Measurements from ENCODE around the gene PGF. TPM values are rescaled to one million over a fixed set of nuclear protein-coding genes. Genes with fewer than 3 reads are reported as not detected.

The PGF gene
- total RNA-seq, 4 donors from 2014 or later: 9.7 to 10.5 (median 10.1) TPM; not detected in 1

- peaks cover 6 to 16% (median 11%) of the 10 kb centered on the region in 4 donors for H3K4me1 ChIP-seq
- 50 to 57% methylated on average over 2 to 10 of the region's 10 CpGs for WGBS, 2 donors (ENCODE audit: low coverage in 1 of 2)
- H3K27me3 ChIP-seq: no peaks in the 10 kb centered on the region
- in situ Hi-C loops (cut with MboI; ENCODE audit: low pct_ligation_motif_present in 1 of 4, low pct_unique_long_range_greater_than_20kb in 1 of 4, low sequenced_read_pairs in 3 of 4): no loop called here
- no peaks in the 10 kb centered on the region for H3K9me3 ChIP-seq
- no peak for DNase-seq
- intact Hi-C loops (cut with DNase I; ENCODE audit: low total_unique reads): no loop called here
- no peak for TF ChIP-seq CTCF (IDR thresholded peaks at IDR 0.05)
- TF ChIP-seq POLR2AphosphoS5 (IDR thresholded peaks at IDR 0.05): no peak
- TF ChIP-seq POLR2A (IDR thresholded peaks at IDR 0.05): no peak
- TF ChIP-seq EP300 (IDR thresholded peaks at IDR 0.05; ENCODE audit: low read depth): no peak
- H3K36me3 ChIP-seq: peaks cover 0 to 52% (median 22%) of the 10 kb centered on the region in 4 donors
- H3K4me3 ChIP-seq: no peak overlapping the region
- no peak overlapping the region for H3K27ac ChIP-seq
Observed at GRCh38 chr14:74902941-74903705, 52.3 kb downstream of the PGF start.

- H3K9me3 ChIP-seq: no peaks in the 10 kb centered on the region
- no peak overlapping the region for H3K4me3 ChIP-seq
- no peak overlapping the region for H3K27ac ChIP-seq
- WGBS, 2 donors (ENCODE audit: low coverage in 1 of 2): 72% methylated on average over 5 of the region's 5 CpGs; no CpG with 5 or more reads in 1 of the 2 donors
- intact Hi-C loops (cut with DNase I; ENCODE audit: low total_unique reads): no loop called here
- H3K4me1 ChIP-seq: no peaks in the 10 kb centered on the region
- H3K36me3 ChIP-seq: peaks cover 0 to 95% (median 40%) of the 10 kb centered on the region in 4 donors
- in situ Hi-C loops (cut with MboI; ENCODE audit: low pct_ligation_motif_present in 1 of 4, low pct_unique_long_range_greater_than_20kb in 1 of 4, low sequenced_read_pairs in 3 of 4): no loop called here
- TF ChIP-seq POLR2AphosphoS5 (IDR thresholded peaks at IDR 0.05) (no peak), CTCF (IDR thresholded peaks at IDR 0.05) (no peak), EP300 (IDR thresholded peaks at IDR 0.05; ENCODE audit: low read depth) (no peak), POLR2A (IDR thresholded peaks at IDR 0.05) (no peak)
- DNase-seq: no peak
- no peaks in the 10 kb centered on the region for H3K27me3 ChIP-seq
Observed at GRCh38 chr14:74898694-74899093, 56.7 kb downstream of the PGF start.

- Histone ChIP-seq H3K4me3 (no peak overlapping the region), H3K36me3 (peaks cover 2 to 99% (median 43%) of the 10 kb centered on the region in 4 donors), H3K4me1 (no peaks in the 10 kb centered on the region), H3K27ac (no peak overlapping the region), H3K9me3 (no peaks in the 10 kb centered on the region), H3K27me3 (no peaks in the 10 kb centered on the region)
- 88% methylated on average over 2 of the region's 2 CpGs; no CpG with 5 or more reads in 1 of the 2 donors for WGBS, 2 donors (ENCODE audit: low coverage in 1 of 2)
- TF ChIP-seq POLR2AphosphoS5 (IDR thresholded peaks at IDR 0.05) (no peak), CTCF (IDR thresholded peaks at IDR 0.05) (no peak), POLR2A (IDR thresholded peaks at IDR 0.05) (no peak), EP300 (IDR thresholded peaks at IDR 0.05; ENCODE audit: low read depth) (no peak)
- intact Hi-C loops (cut with DNase I; ENCODE audit: low total_unique reads): no loop called here
- in situ Hi-C loops (cut with MboI; ENCODE audit: low pct_ligation_motif_present in 1 of 4, low pct_unique_long_range_greater_than_20kb in 1 of 4, low sequenced_read_pairs in 3 of 4): no loop called here
- no peak for DNase-seq
Observed at GRCh38 chr14:74898083-74898482, 57.3 kb downstream of the PGF start.

- Histone ChIP-seq H3K27ac (no peak overlapping the region), H3K4me3 (no peak overlapping the region), H3K4me1 (no peaks in the 10 kb centered on the region), H3K9me3 (no peaks in the 10 kb centered on the region), H3K36me3 (peaks cover 2 to 99% (median 46%) of the 10 kb centered on the region in 4 donors), H3K27me3 (no peaks in the 10 kb centered on the region)
- 83% methylated on average over 3 to 4 of the region's 4 CpGs for WGBS, 2 donors (ENCODE audit: low coverage in 1 of 2)
- intact Hi-C loops (cut with DNase I; ENCODE audit: low total_unique reads): no loop called here
- in situ Hi-C loops (cut with MboI; ENCODE audit: low pct_ligation_motif_present in 1 of 4, low pct_unique_long_range_greater_than_20kb in 1 of 4, low sequenced_read_pairs in 3 of 4): no loop called here
- DNase-seq: no peak
- no peak for TF ChIP-seq EP300 (IDR thresholded peaks at IDR 0.05; ENCODE audit: low read depth)
- no peak for TF ChIP-seq CTCF (IDR thresholded peaks at IDR 0.05)
- TF ChIP-seq POLR2AphosphoS5 (IDR thresholded peaks at IDR 0.05): no peak
- TF ChIP-seq POLR2A (IDR thresholded peaks at IDR 0.05): no peak
Observed at GRCh38 chr14:74897642-74898041, 57.8 kb downstream of the PGF start.

Data from transverse colon (tissue), 4 donors.